Panc1 (cell line): Measurements from ENCODE around the gene AGRN. TPM values are rescaled to one million over a fixed set of nuclear protein-coding genes. Genes with fewer than 3 reads are reported as not detected.

Experiments used
- ATAC-seq: fragments of 200-7000 bp; cut with Tn5 transposase; 2 replicates; pipeline ENCODE4 v1.9.1; 2020; ENCODE audit warnings: mild to moderate bottlenecking, moderate library complexity
- BruUV-seq: library from RNA; stranded (reverse); fragments of 400-500 nt; replicated peaks from 2 replicates; lab custom pipeline; 2021; lab: Mats Ljungman, UMichigan
- CTCF ChIA-PET: fragments of 300-600 bp; sonication (Branson Sonifier 250); formaldehyde crosslinking; loops from one replicate; lab custom pipeline; 2022; ENCODE audit warnings: antibody characterized with exemption; lab: Charles Lee
- POLR2A ChIA-PET: fragments of 300-600 bp; sonication (Branson Sonifier 250); formaldehyde crosslinking; loops from one replicate; lab custom pipeline; 2022; ENCODE audit warnings: antibody characterized with exemption; lab: Charles Lee
- DNase-seq: peaks from one replicate; pipeline ENCODE4 v3.0.0-alpha.2; 2010; ENCODE audit warnings: low read depth, low spot score
- H3K27ac ChIP-seq: 2 replicates; pipeline ENCODE4 v1.5.1; 2011; ENCODE audit warnings: mild to moderate bottlenecking, low read length, inconsistent platforms
- H3K27me3 ChIP-seq: fragments of 200-500 bp; sonication (Bioruptor generic); 2 replicates; pipeline ENCODE4 v1.6.0; 2014; ENCODE audit warnings: low read length, inconsistent platforms; ENCODE audit not compliant: control insufficient read depth, insufficient read depth
- H3K36me3 ChIP-seq: fragments of 200-500 bp; sonication (Bioruptor generic); 2 replicates; pipeline ENCODE4 v1.5.1; 2014; ENCODE audit warnings: inconsistent platforms, mild to moderate bottlenecking, low read length, moderate library complexity; ENCODE audit not compliant: control insufficient read depth, insufficient read depth
- H3K4me1 ChIP-seq: 2 replicates; pipeline ENCODE4 v1.5.1; 2011; ENCODE audit warnings: inconsistent platforms, mild to moderate bottlenecking, low read length, moderate library complexity; ENCODE audit not compliant: control insufficient read depth, insufficient read depth
- H3K4me3 ChIP-seq, 2 experiments: 2 replicates each; pipeline ENCODE4 v1.5.1; 2011 to 2012; ENCODE audit warnings: low read depth in 2 of 2, low read length in 2 of 2, mild to moderate bottlenecking in 2 of 2, inconsistent platforms in 1 of 2, moderate library complexity in 1 of 2
- H3K9me3 ChIP-seq: fragments of 200-500 bp; sonication (Bioruptor generic); 2 replicates; pipeline ENCODE4 v1.5.1; 2014; ENCODE audit warnings: low read depth, mild to moderate bottlenecking, inconsistent platforms, low read length, moderate library complexity; ENCODE audit not compliant: control insufficient read depth, insufficient read depth
- POLR2AphosphoS5 ChIP-seq: IDR thresholded peaks from 2 replicates; pipeline ENCODE4 v1.6.1; 2012; ENCODE audit warnings: mild to moderate bottlenecking, low read depth, low read length, moderate library complexity
- SIN3A ChIP-seq: IDR thresholded peaks from 2 replicates; pipeline ENCODE4 v1.6.1; 2012; ENCODE audit warnings: low read depth, mild to moderate bottlenecking, low read length, moderate library complexity, borderline replicate concordance; ENCODE audit not compliant: insufficient read depth
- TCF7L2 ChIP-seq: IDR thresholded peaks from 2 replicates; pipeline ENCODE4 v1.6.1; 2011; ENCODE audit warnings: mild to moderate bottlenecking, low read depth, low read length, inconsistent platforms
- in situ Hi-C: cut with HindIII; loops from 2 replicates; pipeline ENCODE4 v1.10.0; 2016; ENCODE audit warnings: low sequenced_read_pairs, low pct_unique_long_range_greater_than_20kb
- intact Hi-C: fragments of 100-400 bp; cut with micrococcal nuclease; formaldehyde crosslinking; loops from one replicate; pipeline ENCODE4 v1.10.0; 2022; ENCODE audit not compliant: unreplicated experiment
- total RNA-seq: library from RNA; stranded (reverse); gene quantifications from one replicate; pipeline ENCODE4 v1.2.1, GENCODE V29; 2021; ENCODE audit not compliant: unreplicated experiment
- TF ChIP-seq, protein P1 (sequence below), 2 experiments: IDR thresholded peaks; 2 replicates each; pipeline ENCODE4 v1.6.1; 2011 to 2012; ENCODE audit warnings: low read depth in 2 of 2, control low read depth in 1 of 2, low read length in 1 of 2, mild to moderate bottlenecking in 1 of 2, moderate library complexity in 1 of 2; ENCODE audit not compliant: insufficient read depth in 1 of 2
- TF ChIP-seq, protein P2 (sequence below): fragments of 450-650 bp; IDR thresholded peaks from 2 replicates; pipeline ENCODE4 v1.5.1; 2017; ENCODE audit warnings: mild to moderate bottlenecking

AGRN gene
- total RNA-seq, 1 experiment from 2014 or later: 153 TPM

DNA sequence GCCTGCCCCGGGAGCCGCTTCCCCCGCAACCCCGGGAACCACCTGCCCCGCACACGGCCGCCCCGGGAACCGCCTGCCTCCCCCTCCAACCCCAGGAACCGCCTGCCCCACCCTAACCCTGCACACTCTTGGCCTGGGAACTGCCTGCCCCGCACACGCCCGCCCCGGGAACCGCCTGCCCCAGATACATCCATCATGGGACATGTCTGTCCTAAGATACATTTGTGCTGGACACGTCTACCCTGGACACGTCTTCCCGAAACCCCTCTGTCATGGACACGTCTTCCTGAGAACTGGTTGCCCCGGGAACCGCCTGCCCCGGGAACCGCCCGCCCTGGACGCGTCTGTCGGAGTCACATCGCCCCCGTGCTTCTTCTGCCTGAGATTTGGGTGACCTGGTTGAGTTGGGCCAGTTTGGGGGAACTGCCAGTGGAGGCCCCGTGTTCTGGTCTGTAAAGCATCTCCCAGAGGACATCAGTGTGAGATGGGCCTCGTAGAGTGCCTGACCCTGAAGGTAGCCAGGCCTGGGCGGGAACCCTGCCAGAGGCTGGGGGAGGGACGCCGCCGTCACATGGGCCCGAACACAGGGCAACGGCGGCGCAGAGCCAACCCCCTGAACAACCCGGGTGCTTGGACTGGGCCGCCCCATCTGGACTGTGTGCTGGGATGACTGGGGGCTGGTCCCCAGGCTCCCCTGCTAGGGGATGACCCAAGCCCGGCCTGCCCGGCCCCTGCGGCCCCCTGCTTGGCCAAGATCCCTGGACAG lies 41.7 kb upstream of the AGRN start:
- TF ChIP-seq SIN3A (no peak), POLR2AphosphoS5 (no peak), TCF7L2 (no peak)
- TF ChIP-seq, protein P1, sequence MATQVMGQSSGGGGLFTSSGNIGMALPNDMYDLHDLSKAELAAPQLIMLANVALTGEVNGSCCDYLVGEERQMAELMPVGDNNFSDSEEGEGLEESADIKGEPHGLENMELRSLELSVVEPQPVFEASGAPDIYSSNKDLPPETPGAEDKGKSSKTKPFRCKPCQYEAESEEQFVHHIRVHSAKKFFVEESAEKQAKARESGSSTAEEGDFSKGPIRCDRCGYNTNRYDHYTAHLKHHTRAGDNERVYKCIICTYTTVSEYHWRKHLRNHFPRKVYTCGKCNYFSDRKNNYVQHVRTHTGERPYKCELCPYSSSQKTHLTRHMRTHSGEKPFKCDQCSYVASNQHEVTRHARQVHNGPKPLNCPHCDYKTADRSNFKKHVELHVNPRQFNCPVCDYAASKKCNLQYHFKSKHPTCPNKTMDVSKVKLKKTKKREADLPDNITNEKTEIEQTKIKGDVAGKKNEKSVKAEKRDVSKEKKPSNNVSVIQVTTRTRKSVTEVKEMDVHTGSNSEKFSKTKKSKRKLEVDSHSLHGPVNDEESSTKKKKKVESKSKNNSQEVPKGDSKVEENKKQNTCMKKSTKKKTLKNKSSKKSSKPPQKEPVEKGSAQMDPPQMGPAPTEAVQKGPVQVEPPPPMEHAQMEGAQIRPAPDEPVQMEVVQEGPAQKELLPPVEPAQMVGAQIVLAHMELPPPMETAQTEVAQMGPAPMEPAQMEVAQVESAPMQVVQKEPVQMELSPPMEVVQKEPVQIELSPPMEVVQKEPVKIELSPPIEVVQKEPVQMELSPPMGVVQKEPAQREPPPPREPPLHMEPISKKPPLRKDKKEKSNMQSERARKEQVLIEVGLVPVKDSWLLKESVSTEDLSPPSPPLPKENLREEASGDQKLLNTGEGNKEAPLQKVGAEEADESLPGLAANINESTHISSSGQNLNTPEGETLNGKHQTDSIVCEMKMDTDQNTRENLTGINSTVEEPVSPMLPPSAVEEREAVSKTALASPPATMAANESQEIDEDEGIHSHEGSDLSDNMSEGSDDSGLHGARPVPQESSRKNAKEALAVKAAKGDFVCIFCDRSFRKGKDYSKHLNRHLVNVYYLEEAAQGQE (IDR thresholded peaks at IDR 0.05; ENCODE audit: insufficient read depth in 1 of 2, low read depth in 2 of 2, low read length in 1 of 2): no peak
- TF ChIP-seq, protein P2, sequence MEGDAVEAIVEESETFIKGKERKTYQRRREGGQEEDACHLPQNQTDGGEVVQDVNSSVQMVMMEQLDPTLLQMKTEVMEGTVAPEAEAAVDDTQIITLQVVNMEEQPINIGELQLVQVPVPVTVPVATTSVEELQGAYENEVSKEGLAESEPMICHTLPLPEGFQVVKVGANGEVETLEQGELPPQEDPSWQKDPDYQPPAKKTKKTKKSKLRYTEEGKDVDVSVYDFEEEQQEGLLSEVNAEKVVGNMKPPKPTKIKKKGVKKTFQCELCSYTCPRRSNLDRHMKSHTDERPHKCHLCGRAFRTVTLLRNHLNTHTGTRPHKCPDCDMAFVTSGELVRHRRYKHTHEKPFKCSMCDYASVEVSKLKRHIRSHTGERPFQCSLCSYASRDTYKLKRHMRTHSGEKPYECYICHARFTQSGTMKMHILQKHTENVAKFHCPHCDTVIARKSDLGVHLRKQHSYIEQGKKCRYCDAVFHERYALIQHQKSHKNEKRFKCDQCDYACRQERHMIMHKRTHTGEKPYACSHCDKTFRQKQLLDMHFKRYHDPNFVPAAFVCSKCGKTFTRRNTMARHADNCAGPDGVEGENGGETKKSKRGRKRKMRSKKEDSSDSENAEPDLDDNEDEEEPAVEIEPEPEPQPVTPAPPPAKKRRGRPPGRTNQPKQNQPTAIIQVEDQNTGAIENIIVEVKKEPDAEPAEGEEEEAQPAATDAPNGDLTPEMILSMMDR: no peak
- ChIA-PET POLR2A (no interaction called here), CTCF (no interaction called here)
- intact Hi-C loops: no loop called here
- H3K9me3 ChIP-seq: no peaks in the 10 kb centered on the region
- no TSS peak for BruUV-seq
- DNase-seq (no peak), ATAC-seq (no peak)
- no peak overlapping the region for H3K27ac ChIP-seq
- peaks cover 4% of the 10 kb centered on the region; the same call in 1 of the 2 replicates for H3K4me1 ChIP-seq
- H3K27me3 ChIP-seq: no peaks in the 10 kb centered on the region
- H3K36me3 ChIP-seq: no peaks in the 10 kb centered on the region
- no peak overlapping the region for H3K4me3 ChIP-seq
- in situ Hi-C loops: no loop called here

DNA sequence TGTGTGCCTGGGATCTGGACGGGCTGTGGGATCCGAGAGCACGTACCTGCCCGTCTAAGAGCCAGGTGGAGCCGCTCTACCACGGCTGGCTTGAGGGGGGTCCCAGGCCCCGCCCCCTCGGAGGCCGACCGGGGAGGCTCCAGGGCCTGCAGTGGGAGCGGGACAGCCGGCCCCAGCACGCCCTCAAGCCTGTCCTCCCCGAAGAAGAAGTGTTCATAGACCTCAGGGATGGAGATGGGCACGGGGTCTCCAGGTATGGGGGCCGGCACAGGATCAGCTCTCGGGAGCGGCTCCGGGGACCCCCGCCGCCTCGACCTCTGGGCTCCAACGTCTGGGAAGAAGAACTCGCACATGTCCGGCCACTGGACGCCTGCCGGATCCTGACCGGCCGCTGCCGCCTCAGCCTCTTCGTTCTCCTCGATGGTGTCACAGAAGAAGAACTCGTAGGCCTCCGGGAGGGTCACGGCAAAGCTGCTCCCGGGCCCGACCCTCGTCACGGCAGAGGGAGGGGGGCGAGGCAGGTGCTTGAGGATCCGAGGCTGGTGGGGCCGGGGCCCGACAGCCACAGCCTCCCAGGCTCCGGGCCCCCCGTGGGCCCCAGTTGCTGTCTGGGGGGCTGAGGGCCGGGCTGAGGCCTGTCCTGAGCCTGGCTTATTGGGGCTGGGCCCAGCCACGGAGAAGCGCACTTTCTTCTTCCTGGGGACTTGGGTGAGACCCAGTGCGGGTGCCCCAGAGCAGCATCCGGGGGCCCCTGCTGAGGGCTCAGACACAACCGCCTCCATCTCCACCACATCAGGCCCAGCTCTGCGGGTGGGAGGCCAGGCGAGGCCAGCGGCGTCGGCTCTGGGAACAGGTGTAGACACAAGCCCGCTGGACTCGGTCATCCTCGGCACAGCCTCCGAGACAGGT lies 40.8 kb upstream of the AGRN start:
- H3K27ac ChIP-seq: no peak overlapping the region
- no peaks in the 10 kb centered on the region for H3K9me3 ChIP-seq
- ChIA-PET POLR2A (no interaction called here), CTCF (no interaction called here)
- DNase-seq (no peak), ATAC-seq (no peak)
- in situ Hi-C loops (no loop called here), intact Hi-C loops (no loop called here)
- H3K4me1 ChIP-seq: peaks cover 4% of the 10 kb centered on the region; the same call in 1 of the 2 replicates
- TF ChIP-seq SIN3A: no peak
- no peak for TF ChIP-seq POLR2AphosphoS5
- TF ChIP-seq, protein P1 (IDR thresholded peaks at IDR 0.05; ENCODE audit: insufficient read depth in 1 of 2, low read depth in 2 of 2, low read length in 1 of 2): no peak
- TF ChIP-seq, protein P2: no peak
- TF ChIP-seq TCF7L2: no peak
- H3K36me3 ChIP-seq: no peaks in the 10 kb centered on the region
- H3K27me3 ChIP-seq: no peaks in the 10 kb centered on the region
- no peak overlapping the region for H3K4me3 ChIP-seq
- BruUV-seq: no TSS peak
